SJSA1 (cell line): Measurements from ENCODE around the gene BMPR1B. TPM values are rescaled to one million over a fixed set of nuclear protein-coding genes. Genes with fewer than 3 reads are reported as not detected.

Source experiments
- DNase-seq, 2 experiments: peaks; one replicate each; pipeline ENCODE4 v3.0.0-alpha.2; 2015 to 2020; ENCODE audit warnings: low spot score in 2 of 2, low read depth in 1 of 2
- H3K27ac ChIP-seq: fragments of 250-450 bp; sonication (Bioruptor Pico); 2 replicates; pipeline ENCODE4 v1.5.1; 2020; ENCODE audit warnings: mild to moderate bottlenecking, moderate library complexity
- H3K27me3 ChIP-seq: fragments of 250-450 bp; sonication (Bioruptor Pico); replicated peaks from 2 replicates; pipeline ENCODE4 v1.5.1; 2020; ENCODE audit warnings: mild to moderate bottlenecking, moderate library complexity
- H3K36me3 ChIP-seq: fragments of 250-450 bp; sonication (Bioruptor Pico); 2 replicates; pipeline ENCODE4 v1.5.1; 2020; ENCODE audit warnings: mild to moderate bottlenecking
- H3K4me1 ChIP-seq: fragments of 250-450 bp; sonication (Bioruptor Pico); replicated peaks from 2 replicates; pipeline ENCODE4 v1.6.1; 2021; ENCODE audit warnings: mild to moderate bottlenecking
- H3K4me3 ChIP-seq: fragments of 250-450 bp; sonication (Bioruptor Pico); 2 replicates; pipeline ENCODE4 v1.5.1; 2020; ENCODE audit warnings: mild to moderate bottlenecking
- H3K9me3 ChIP-seq: fragments of 250-450 bp; sonication (Bioruptor Pico); replicated peaks from 2 replicates; pipeline ENCODE4 v1.5.1; 2020; ENCODE audit warnings: mild to moderate bottlenecking
- total RNA-seq: library from RNA; depleted of rRNA; stranded (reverse); fragments of >200 nt; shearing (Covaris generic); gene quantifications from 2 replicates; pipeline ENCODE4 v1.2.3, GENCODE V29; 2014

Gene BMPR1B
- total RNA-seq, 1 experiment from 2014 or later = 0.03 TPM

- no peak for DNase-seq
- H3K27me3 ChIP-seq = peaks cover 7% of the 10 kb centered on the region; the same call in 1 of the 2 replicates
- no peak overlapping the region for H3K4me3 ChIP-seq
- no peaks in the 10 kb centered on the region for H3K4me1 ChIP-seq
- no peaks in the 10 kb centered on the region for H3K36me3 ChIP-seq
- no peak overlapping the region for H3K27ac ChIP-seq
- H3K9me3 ChIP-seq = no peaks in the 10 kb centered on the region
Observed at GRCh38 chr4:94741304-94741703, 16.5 kb upstream of the BMPR1B start.

DNA sequence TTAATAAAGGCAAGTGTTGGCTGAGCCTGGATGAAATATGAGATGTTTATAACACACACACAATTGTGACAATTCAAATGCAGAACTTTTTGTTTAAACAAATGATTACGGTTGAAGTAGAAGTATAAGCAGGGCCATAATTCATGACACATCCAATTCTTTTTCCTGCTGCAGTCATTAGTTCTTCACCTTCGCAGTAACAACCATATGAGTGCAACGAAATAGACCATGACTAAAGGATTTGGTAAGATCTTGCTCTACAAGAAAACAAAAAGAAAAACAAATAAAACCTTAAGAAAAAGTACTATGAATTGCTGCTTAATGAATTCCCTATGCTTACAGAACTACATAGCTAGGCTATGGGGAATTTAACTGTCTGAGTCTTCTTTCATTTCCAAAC is 13.9 kb upstream of the BMPR1B start:
- no peaks in the 10 kb centered on the region for H3K9me3 ChIP-seq
- no peak overlapping the region for H3K4me3 ChIP-seq
- H3K4me1 ChIP-seq = no peaks in the 10 kb centered on the region
- peaks cover 11% of the 10 kb centered on the region for H3K27me3 ChIP-seq
- H3K27ac ChIP-seq = no peak overlapping the region
- no peaks in the 10 kb centered on the region for H3K36me3 ChIP-seq
- no peak for DNase-seq

DNA sequence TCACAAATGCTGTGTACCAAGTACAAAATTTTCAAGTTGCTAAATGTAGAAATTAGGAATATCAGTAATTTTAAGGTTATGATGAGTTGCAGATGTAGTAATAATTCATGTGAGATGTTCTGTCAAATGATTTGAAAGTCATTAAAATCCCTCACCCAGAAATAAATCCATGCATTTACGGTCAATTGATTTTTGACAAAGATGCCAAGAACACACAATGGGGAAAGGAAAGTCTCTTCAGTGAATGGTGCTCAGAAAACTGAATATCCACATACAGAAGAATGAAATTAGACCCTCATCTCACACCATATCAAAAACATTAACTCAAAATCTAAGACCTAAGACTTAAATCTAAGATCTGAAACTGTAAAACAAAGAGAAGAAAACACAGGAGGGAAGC is 12.9 kb upstream of the BMPR1B start:
- Histone ChIP-seq H3K4me1 (no peaks in the 10 kb centered on the region), H3K27me3 (peaks cover 12% of the 10 kb centered on the region), H3K27ac (no peak overlapping the region), H3K9me3 (no peaks in the 10 kb centered on the region), H3K4me3 (no peak overlapping the region), H3K36me3 (no peaks in the 10 kb centered on the region)
- no peak for DNase-seq

DNA sequence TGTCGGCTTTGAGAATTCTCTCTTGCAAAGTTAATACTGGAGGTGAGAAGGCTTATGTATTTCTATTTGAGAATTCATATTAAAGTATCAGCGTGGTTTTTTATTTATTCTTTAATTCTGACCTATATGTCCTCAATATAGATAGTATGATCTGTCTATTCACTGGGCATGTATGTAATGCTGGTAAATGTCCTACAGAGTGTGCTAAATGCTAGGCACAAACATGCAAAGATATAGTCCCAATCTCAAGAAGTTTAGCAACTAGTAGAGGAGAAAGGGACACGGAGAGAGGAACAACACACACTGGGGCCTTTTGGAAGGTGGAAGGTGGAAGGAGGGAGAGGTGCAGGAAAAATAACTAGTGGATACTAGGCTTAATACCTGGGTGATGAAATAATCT is 11.0 kb upstream of the BMPR1B start:
- Histone ChIP-seq H3K36me3 (no peaks in the 10 kb centered on the region), H3K9me3 (no peaks in the 10 kb centered on the region)
- no peak for DNase-seq

GRCh38 chr4:94758141-94758699 is 465 bp downstream of the BMPR1B start:
- H3K27ac ChIP-seq = no peak overlapping the region
- DNase-seq = no peak
- H3K36me3 ChIP-seq = no peaks in the 10 kb centered on the region
- peaks cover 86% of the 10 kb centered on the region for H3K27me3 ChIP-seq
- peaks cover 12% of the 10 kb centered on the region for H3K4me1 ChIP-seq
- no peaks in the 10 kb centered on the region for H3K9me3 ChIP-seq
- peak overlapping the region; percentile 33 for H3K4me3 ChIP-seq

More for the DNA sequence above, 11.0 kb upstream of the BMPR1B start:
- H3K4me3 ChIP-seq = no peak overlapping the region
- peaks cover 24% of the 10 kb centered on the region for H3K27me3 ChIP-seq
- H3K27ac ChIP-seq = no peak overlapping the region
- H3K4me1 ChIP-seq = no peaks in the 10 kb centered on the region

GRCh38 chr4:94758700-94759399 is 1.1 kb downstream of the BMPR1B start:
- Histone ChIP-seq H3K27me3 (peaks cover 80% of the 10 kb centered on the region), H3K27ac (no peak overlapping the region), H3K36me3 (no peaks in the 10 kb centered on the region), H3K4me1 (peaks cover 12% of the 10 kb centered on the region), H3K4me3 (no peak overlapping the region), H3K9me3 (no peaks in the 10 kb centered on the region)
- peak in 1 of 2 experiments; percentile 19 for DNase-seq

GRCh38 chr4:94759767-94760211 is 2.0 kb downstream of the BMPR1B start:
- Histone ChIP-seq H3K27me3 (peaks cover 72% of the 10 kb centered on the region), H3K27ac (no peak overlapping the region)
- DNase-seq = no peak

DNA sequence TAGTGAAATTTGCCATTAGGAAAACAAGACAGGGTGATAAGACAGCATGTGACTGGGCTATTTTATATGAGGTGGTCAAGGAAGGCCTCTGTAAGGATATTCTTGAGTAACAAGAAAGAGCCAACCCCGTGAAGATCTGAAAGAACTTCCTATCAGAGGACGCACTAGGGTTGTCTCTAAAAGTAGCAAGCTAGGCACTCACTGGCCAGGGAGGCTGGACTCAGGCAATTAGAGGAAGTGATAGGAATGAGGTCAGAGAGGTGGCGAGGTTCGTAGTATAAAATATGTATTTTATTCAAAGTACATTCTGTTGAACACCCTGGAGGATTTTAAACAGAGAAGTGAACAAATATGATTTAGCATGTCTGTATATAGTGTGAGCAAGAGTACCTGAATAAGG is 4.6 kb downstream of the BMPR1B start:
- no peaks in the 10 kb centered on the region for H3K9me3 ChIP-seq
- H3K36me3 ChIP-seq = no peaks in the 10 kb centered on the region
- no peak overlapping the region for H3K4me3 ChIP-seq
- peaks cover 58% of the 10 kb centered on the region for H3K27me3 ChIP-seq
- H3K4me1 ChIP-seq = peaks cover 10% of the 10 kb centered on the region
- DNase-seq = no peak
- H3K27ac ChIP-seq = no peak overlapping the region

More at GRCh38 chr4:94759767-94760211, 2.0 kb downstream of the BMPR1B start:
- peaks cover 12% of the 10 kb centered on the region for H3K4me1 ChIP-seq
- H3K4me3 ChIP-seq = no peak overlapping the region
- no peaks in the 10 kb centered on the region for H3K9me3 ChIP-seq
- H3K36me3 ChIP-seq = no peaks in the 10 kb centered on the region

DNA sequence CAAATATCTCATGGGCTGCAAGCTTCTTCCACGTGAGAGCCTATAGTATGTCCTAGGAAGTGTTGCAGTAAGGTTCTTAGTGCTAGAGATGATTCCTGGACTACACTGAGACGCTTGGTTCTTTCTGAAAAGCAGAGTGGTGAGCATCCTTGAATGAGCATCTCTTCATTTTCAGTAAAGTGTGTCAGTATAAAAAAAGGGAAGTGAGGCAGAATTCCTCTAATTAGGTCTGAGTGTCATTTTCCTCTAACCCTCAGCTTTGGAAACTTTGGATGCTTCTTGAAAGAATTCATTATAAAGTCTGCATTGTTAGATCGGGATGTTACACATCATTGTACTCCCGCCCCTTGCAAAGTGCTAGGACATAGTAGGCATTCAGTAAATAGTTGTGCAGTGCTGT is 5.2 kb downstream of the BMPR1B start:
- Histone ChIP-seq H3K36me3 (no peaks in the 10 kb centered on the region), H3K4me3 (no peak overlapping the region)

GRCh38 chr4:94763500-94763899 is 5.7 kb downstream of the BMPR1B start:
- no peak overlapping the region for H3K4me3 ChIP-seq
- H3K27me3 ChIP-seq = peaks cover 57% of the 10 kb centered on the region
- no peaks in the 10 kb centered on the region for H3K36me3 ChIP-seq
- H3K4me1 ChIP-seq = peaks cover under 1% of the 10 kb centered on the region; the same call in 1 of the 2 replicates
- DNase-seq = no peak
- no peak overlapping the region for H3K27ac ChIP-seq
- H3K9me3 ChIP-seq = no peaks in the 10 kb centered on the region

More for the DNA sequence above, 5.2 kb downstream of the BMPR1B start:
- no peaks in the 10 kb centered on the region for H3K9me3 ChIP-seq
- H3K27me3 ChIP-seq = peaks cover 58% of the 10 kb centered on the region
- H3K27ac ChIP-seq = no peak overlapping the region
- no peak for DNase-seq
- H3K4me1 ChIP-seq = peaks cover 5% of the 10 kb centered on the region

DNA sequence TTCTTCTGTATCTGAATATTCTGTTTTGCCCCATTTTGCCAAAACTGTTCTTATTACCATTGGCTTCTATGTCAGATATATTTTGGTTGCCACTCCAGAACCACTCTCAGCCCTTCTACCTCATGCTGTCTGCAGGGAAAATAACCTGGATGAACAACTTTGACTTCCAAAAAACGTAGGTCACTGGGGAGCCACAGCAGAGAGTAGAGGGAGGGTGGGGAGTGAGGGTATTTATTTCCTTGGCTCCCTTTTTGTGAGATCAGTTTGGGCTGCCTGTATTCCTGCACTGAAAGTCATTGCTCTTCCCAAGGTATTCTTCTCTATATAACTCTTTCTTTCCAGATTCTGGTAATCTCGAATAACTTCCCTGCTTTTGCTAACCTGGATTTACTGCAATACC is 6.3 kb downstream of the BMPR1B start:
- Histone ChIP-seq H3K4me3 (no peak overlapping the region), H3K27ac (no peak overlapping the region), H3K9me3 (no peaks in the 10 kb centered on the region), H3K27me3 (peaks cover 54% of the 10 kb centered on the region), H3K4me1 (no peaks in the 10 kb centered on the region), H3K36me3 (no peaks in the 10 kb centered on the region)
- DNase-seq = no peak

GRCh38 chr4:94765174-94765573 is 7.4 kb downstream of the BMPR1B start:
- H3K27ac ChIP-seq = no peak overlapping the region
- DNase-seq = no peak
- H3K36me3 ChIP-seq = no peaks in the 10 kb centered on the region
- no peaks in the 10 kb centered on the region for H3K4me1 ChIP-seq
- peaks cover 44% of the 10 kb centered on the region for H3K27me3 ChIP-seq
- no peaks in the 10 kb centered on the region for H3K9me3 ChIP-seq
- no peak overlapping the region for H3K4me3 ChIP-seq

GRCh38 chr4:94765648-94766047 is 7.9 kb downstream of the BMPR1B start:
- DNase-seq = no peak
- Histone ChIP-seq H3K4me1 (no peaks in the 10 kb centered on the region), H3K4me3 (no peak overlapping the region), H3K27ac (no peak overlapping the region), H3K36me3 (no peaks in the 10 kb centered on the region), H3K27me3 (peaks cover 40% of the 10 kb centered on the region), H3K9me3 (no peaks in the 10 kb centered on the region)

- Histone ChIP-seq H3K27me3 (peaks cover 27% of the 10 kb centered on the region), H3K4me1 (no peaks in the 10 kb centered on the region), H3K27ac (no peak overlapping the region), H3K36me3 (no peaks in the 10 kb centered on the region), H3K4me3 (no peak overlapping the region), H3K9me3 (no peaks in the 10 kb centered on the region)
- no peak for DNase-seq
Observed at GRCh38 chr4:94766856-94767255, 9.1 kb downstream of the BMPR1B start.
